GM13976 (cell line): ENCODE results near the gene SCAI.
"Not testable (repeated sequence)": the region's sequence is repeated elsewhere in the genome, so short reads cannot be mapped to it uniquely, and the experiment has no call there.

Experiments used
- DNase-seq: peaks from one replicate; pipeline ENCODE4 v3.0.0; 2012; ENCODE audit warnings: low spot score
- in situ Hi-C: fragments of 300-500 bp; cut with MboI; formaldehyde crosslinking; loops from one replicate; pipeline ENCODE4 v1.12.0; 2022; ENCODE audit warnings: low sequenced_read_pairs, mixed read lengths, inconsistent platforms; ENCODE audit not compliant: unreplicated experiment
- TF ChIP-seq, protein P1 (sequence below): IDR thresholded peaks from 2 replicates; pipeline ENCODE4 v1.5.1; 2012; ENCODE audit warnings: borderline replicate concordance, mild to moderate bottlenecking; ENCODE audit not compliant: insufficient read depth; ENCODE audit errors: extremely low read depth, missing control alignments, control extremely low read depth

SCAI gene

GRCh38 chr9:125038166-125038565, 105.2 kb downstream of the SCAI start:
- DNase-seq, result no peak
- in situ Hi-C loops, result no loop called here
- TF ChIP-seq, protein P1, sequence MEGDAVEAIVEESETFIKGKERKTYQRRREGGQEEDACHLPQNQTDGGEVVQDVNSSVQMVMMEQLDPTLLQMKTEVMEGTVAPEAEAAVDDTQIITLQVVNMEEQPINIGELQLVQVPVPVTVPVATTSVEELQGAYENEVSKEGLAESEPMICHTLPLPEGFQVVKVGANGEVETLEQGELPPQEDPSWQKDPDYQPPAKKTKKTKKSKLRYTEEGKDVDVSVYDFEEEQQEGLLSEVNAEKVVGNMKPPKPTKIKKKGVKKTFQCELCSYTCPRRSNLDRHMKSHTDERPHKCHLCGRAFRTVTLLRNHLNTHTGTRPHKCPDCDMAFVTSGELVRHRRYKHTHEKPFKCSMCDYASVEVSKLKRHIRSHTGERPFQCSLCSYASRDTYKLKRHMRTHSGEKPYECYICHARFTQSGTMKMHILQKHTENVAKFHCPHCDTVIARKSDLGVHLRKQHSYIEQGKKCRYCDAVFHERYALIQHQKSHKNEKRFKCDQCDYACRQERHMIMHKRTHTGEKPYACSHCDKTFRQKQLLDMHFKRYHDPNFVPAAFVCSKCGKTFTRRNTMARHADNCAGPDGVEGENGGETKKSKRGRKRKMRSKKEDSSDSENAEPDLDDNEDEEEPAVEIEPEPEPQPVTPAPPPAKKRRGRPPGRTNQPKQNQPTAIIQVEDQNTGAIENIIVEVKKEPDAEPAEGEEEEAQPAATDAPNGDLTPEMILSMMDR, result no peak

DNA sequence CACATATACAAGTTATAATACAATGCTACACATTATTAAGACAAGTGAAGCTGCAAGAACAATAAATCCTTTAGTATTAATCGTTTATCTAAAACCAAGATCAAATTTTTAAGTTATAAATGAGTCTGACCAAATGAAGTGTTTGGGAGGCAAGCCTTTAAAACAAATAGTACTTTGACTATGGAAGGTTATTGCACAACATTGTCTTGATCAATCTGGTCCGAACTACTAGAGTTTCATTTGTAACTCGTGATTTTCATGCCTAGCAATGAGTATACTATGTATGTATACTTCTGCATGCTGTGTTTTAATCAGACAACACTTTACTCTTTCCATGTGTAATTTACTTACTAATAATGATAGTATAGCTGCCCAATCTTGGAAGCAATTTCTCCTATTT, 115.3 kb downstream of the SCAI start:
- DNase-seq, result no peak
- in situ Hi-C loops, result no loop called here
- TF ChIP-seq, protein P1, result no peak

- DNase-seq, result no peak
- in situ Hi-C loops, result no loop called here
- TF ChIP-seq, protein P1, result no peak
Measured at GRCh38 chr9:125024917-125025316, 118.4 kb downstream of the SCAI start.

- TF ChIP-seq, protein P1, result no peak
- in situ Hi-C loops, result no loop called here
- DNase-seq, result no peak
Measured at GRCh38 chr9:125021069-125021468, 122.3 kb downstream of the SCAI start.

DNA sequence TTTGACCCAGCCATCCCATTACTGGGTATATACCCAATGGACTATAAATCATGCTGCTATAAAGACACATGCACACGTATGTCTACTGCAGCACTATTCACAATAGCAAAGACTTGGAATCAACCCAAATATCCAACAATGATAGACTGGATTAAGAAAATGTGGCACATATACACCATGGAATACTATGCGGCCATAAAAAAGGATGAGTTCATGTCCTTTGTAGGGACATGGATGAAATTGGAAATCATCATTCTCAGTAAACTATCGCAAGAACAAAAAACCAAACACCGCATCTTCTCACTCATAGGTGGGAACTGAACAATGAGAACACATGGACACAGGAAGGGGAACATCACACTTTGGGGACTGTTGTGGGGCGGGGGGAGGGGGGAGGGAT, 127.7 kb downstream of the SCAI start:
- in situ Hi-C loops, DNase-seq: not testable (repeated sequence)

DNA sequence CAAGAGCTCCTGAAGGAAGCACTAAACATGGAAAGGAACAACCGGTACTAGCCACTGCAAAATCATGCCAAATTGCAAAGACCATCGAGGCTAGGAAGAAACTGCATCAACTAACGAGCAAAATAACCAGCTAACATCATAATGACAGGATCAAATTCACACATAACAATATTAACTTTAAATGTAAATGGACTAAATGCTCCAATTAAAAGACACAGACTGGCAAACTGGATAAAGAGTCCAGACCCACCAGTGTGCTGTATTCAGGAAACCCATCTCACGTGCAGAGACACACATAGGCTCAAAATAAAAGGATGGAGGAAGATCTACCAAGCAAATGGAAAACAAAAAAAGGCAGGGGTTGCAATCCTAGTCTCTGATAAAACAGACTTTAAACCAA, 131.3 kb downstream of the SCAI start:
- in situ Hi-C loops, DNase-seq: not testable (repeated sequence)

DNA sequence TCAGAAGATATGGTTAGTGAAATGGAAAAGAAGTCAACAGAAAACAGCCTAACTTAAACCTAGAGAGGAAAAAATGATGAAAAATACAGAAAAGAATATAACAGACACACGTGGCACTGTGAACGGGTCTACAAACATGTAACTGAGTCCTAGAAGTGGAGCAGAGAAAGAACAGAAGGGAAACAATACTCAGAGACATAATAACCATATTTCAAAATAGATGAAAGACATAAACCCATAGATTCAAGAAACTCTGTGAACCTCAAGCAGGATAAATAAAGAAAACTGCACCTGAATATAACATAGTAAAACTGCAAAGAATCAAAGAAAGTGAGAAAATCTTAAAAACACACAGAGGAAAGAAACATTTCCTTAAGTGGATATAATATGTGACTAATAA, 134.7 kb downstream of the SCAI start:
- in situ Hi-C loops, result no loop called here
- DNase-seq, result no peak
- TF ChIP-seq, protein P1, result no peak

GRCh38 chr9:125003332-125003731, 140.0 kb downstream of the SCAI start:
- DNase-seq, result no peak
- in situ Hi-C loops, result no loop called here
- TF ChIP-seq, protein P1, result no peak
